Suprapubic skin (tissue), 4 donors: Measurements from ENCODE around the gene GATA1. TPM values are rescaled to one million over a fixed set of nuclear protein-coding genes. Genes with fewer than 3 reads are reported as not detected.

Experiments used
- DNase-seq, 2 donors: peaks; one replicate each; pipeline ENCODE4 v3.0.0-alpha.2; 2019; ENCODE audit warnings: low spot score in 2 of 2
- H3K27ac ChIP-seq: fragments of 200-600 bp; sonication (generic); one replicate; pipeline ENCODE4 v1.5.1; 2019
- H3K27me3 ChIP-seq: fragments of 200-600 bp; sonication (generic); one replicate; pipeline ENCODE4 v1.5.1; 2019
- H3K36me3 ChIP-seq: fragments of 200-600 bp; sonication (generic); one replicate; pipeline ENCODE4 v1.5.1; 2019
- H3K4me1 ChIP-seq: fragments of 200-600 bp; sonication (generic); one replicate; pipeline ENCODE4 v1.5.1; 2019
- H3K4me3 ChIP-seq: fragments of 200-600 bp; sonication (generic); one replicate; pipeline ENCODE4 v1.5.1; 2019; ENCODE audit warnings: mild to moderate bottlenecking
- H3K9me3 ChIP-seq: fragments of 200-600 bp; sonication (generic); one replicate; pipeline ENCODE4 v1.5.1; 2019
- CTCF ChIP-seq, 2 donors: fragments of 200-600 bp in 1 of 2; fragments of 450-650 bp in 1 of 2; sonication (generic) in 1 of 2; IDR thresholded peaks; one replicate each; pipeline ENCODE4 v1.5.1; 2016 to 2019; ENCODE audit warnings: antibody characterized with exemption in 2 of 2, mild to moderate bottlenecking in 1 of 2, moderate library complexity in 1 of 2
- EP300 ChIP-seq: sonication (generic); formaldehyde crosslinking; IDR thresholded peaks from one replicate; pipeline ENCODE4 v1.6.1; 2017; ENCODE audit warnings: antibody characterized with exemption
- POLR2A ChIP-seq, 2 donors: fragments of 450-650 bp; IDR thresholded peaks; one replicate each; pipeline ENCODE4 v1.6.1; 2017; ENCODE audit warnings: antibody characterized with exemption in 2 of 2, mild to moderate bottlenecking in 2 of 2, moderate library complexity in 2 of 2
- POLR2AphosphoS5 ChIP-seq, 3 donors: sonication (generic); formaldehyde crosslinking; IDR thresholded peaks; one replicate each; pipeline ENCODE4 v1.6.1; 2017; ENCODE audit warnings: antibody characterized with exemption in 3 of 3
- WGBS: methylation state at CpG from one replicate; pipeline ENCODE4 v1.1.5; 2018; 5-methylcytosine and 5-hydroxymethylcytosine counted together
- total RNA-seq, 4 donors: library from RNA; depleted of rRNA; stranded (reverse); fragments of >200 nt; gene quantifications; one replicate each; pipeline ENCODE4 v1.1.0, GENCODE V29; 2016

The GATA1 gene
- total RNA-seq, 4 donors from 2014 or later, result not detected

- Histone ChIP-seq H3K9me3 (no peaks in the 10 kb centered on the region), H3K36me3 (no peaks in the 10 kb centered on the region), H3K27ac (no peak overlapping the region), H3K4me1 (peaks cover 6% of the 10 kb centered on the region), H3K4me3 (peak overlapping the region; percentile 24), H3K27me3 (peaks cover 25% of the 10 kb centered on the region)
- WGBS, result 46% methylated on average over 26 of the region's 58 CpGs
- TF ChIP-seq EP300 (no peak), CTCF (IDR thresholded peaks at IDR 0.05) (no peak), POLR2A (IDR thresholded peaks at IDR 0.05) (no peak), POLR2AphosphoS5 (IDR thresholded peaks at IDR 0.05) (no peak)
- no peak for DNase-seq
Measured at GRCh38 chrX:48831136-48831908, 44.9 kb downstream of the GATA1 start.

- WGBS, result no CpG with 5 or more reads among the region's 57 CpGs
Measured at GRCh38 chrX:48831909-48832291, 45.5 kb downstream of the GATA1 start.

GRCh38 chrX:48833542-48834138 is 47.2 kb downstream of the GATA1 start:
- WGBS, result 57% methylated on average over 9 of the region's 9 CpGs
- Histone ChIP-seq H3K9me3 (no peaks in the 10 kb centered on the region), H3K4me1 (peaks cover 6% of the 10 kb centered on the region), H3K27me3 (peaks cover 23% of the 10 kb centered on the region), H3K4me3 (no peak overlapping the region), H3K27ac (no peak overlapping the region), H3K36me3 (no peaks in the 10 kb centered on the region)
- no peak for DNase-seq
- no peak for TF ChIP-seq EP300
- no peak for TF ChIP-seq POLR2AphosphoS5 (IDR thresholded peaks at IDR 0.05)
- TF ChIP-seq POLR2A (IDR thresholded peaks at IDR 0.05), result no peak
- TF ChIP-seq CTCF (IDR thresholded peaks at IDR 0.05), result no peak

More at GRCh38 chrX:48831909-48832291, 45.5 kb downstream of the GATA1 start:
- no peak for DNase-seq
- Histone ChIP-seq H3K4me1 (peaks cover 6% of the 10 kb centered on the region), H3K36me3 (no peaks in the 10 kb centered on the region), H3K9me3 (no peaks in the 10 kb centered on the region), H3K27ac (no peak overlapping the region), H3K4me3 (peak overlapping the region; percentile 24), H3K27me3 (peaks cover 24% of the 10 kb centered on the region)
- no peak for TF ChIP-seq POLR2AphosphoS5 (IDR thresholded peaks at IDR 0.05)

- Histone ChIP-seq H3K27ac (no peak overlapping the region), H3K4me1 (peaks cover 6% of the 10 kb centered on the region), H3K36me3 (no peaks in the 10 kb centered on the region), H3K9me3 (no peaks in the 10 kb centered on the region), H3K27me3 (peaks cover 23% of the 10 kb centered on the region), H3K4me3 (no peak overlapping the region)
- 47% methylated on average over 7 of the region's 7 CpGs for WGBS
- TF ChIP-seq POLR2A (IDR thresholded peaks at IDR 0.05) (no peak), POLR2AphosphoS5 (IDR thresholded peaks at IDR 0.05) (no peak), CTCF (IDR thresholded peaks at IDR 0.05) (no peak), EP300 (no peak)
- no peak for DNase-seq
Measured at GRCh38 chrX:48834383-48834709, 48.0 kb downstream of the GATA1 start.

- DNase-seq, result no peak
- Histone ChIP-seq H3K4me1 (peaks cover 6% of the 10 kb centered on the region), H3K4me3 (peak within 1 kb of the TSS; percentile 50), H3K27ac (no peak within 1 kb of the TSS), H3K36me3 (no peaks in the 10 kb centered on the region), H3K27me3 (peaks cover 23% of the 10 kb centered on the region), H3K9me3 (no peaks in the 10 kb centered on the region)
- no peak for TF ChIP-seq CTCF (IDR thresholded peaks at IDR 0.05)
- no peak for TF ChIP-seq POLR2AphosphoS5 (IDR thresholded peaks at IDR 0.05)
- TF ChIP-seq POLR2A (IDR thresholded peaks at IDR 0.05), result no peak
- no peak for TF ChIP-seq EP300
- WGBS, result 59% methylated on average over 12 of the region's 35 CpGs
Measured at GRCh38 chrX:48835524-48836329, 49.3 kb downstream of the GATA1 start, which contains the start of gene PCSK1N. Gene PCSK1N, minus strand, starts transcription at chrX:48835610. Its CDS starts 78 bp downstream, at chrX:48835532.
